H1 (cell line): ENCODE results near the gene ZNF69. TPM values are rescaled to one million over a fixed set of nuclear protein-coding genes. Genes with fewer than 3 reads are reported as not detected.

Experiments used
- CTCF ChIA-PET: fragments of 300-600 bp; sonication (Branson Sonifier 250); formaldehyde crosslinking; loops from one replicate; lab custom pipeline; 2021; ENCODE audit not compliant: partially characterized antibody; lab: Charles Lee
- POLR2A ChIA-PET: fragments of 300-600 bp; sonication (Branson Sonifier 250); formaldehyde crosslinking; loops from one replicate; lab custom pipeline; 2021; ENCODE audit warnings: inconsistent platforms; ENCODE audit not compliant: partially characterized antibody; lab: Charles Lee
- DNase-seq, 2 experiments: peaks; one replicate each; pipeline versions ENCODE4 v3.0.0 to v3.0.0-alpha.2; 2010 to 2022; ENCODE audit warnings: low spot score in 2 of 2, low read depth in 1 of 2, mixed read lengths in 1 of 2
- FAIRE-seq: peaks from 2 replicates; lab custom pipeline; 2011; peaks lifted over from hg19 to GRCh38; lab: Jason Lieb, UNC
- H2AFZ ChIP-seq: 2 replicates; pipeline ENCODE4 v1.8.1; 2012; ENCODE audit warnings: low read length, inconsistent platforms
- H2AK5ac ChIP-seq: 2 replicates; pipeline ENCODE4 v1.6.1; 2013; ENCODE audit warnings: low read depth, low read length
- H2BK120ac ChIP-seq: replicated peaks from 2 replicates; pipeline ENCODE3; 2013; ENCODE audit warnings: low read depth, low read length, inconsistent platforms
- H2BK12ac ChIP-seq: 2 replicates; pipeline ENCODE4 v1.6.1; 2013; ENCODE audit warnings: low read depth, low read length
- H2BK15ac ChIP-seq: 2 replicates; pipeline ENCODE4 v1.6.1; 2013; ENCODE audit warnings: low read length
- H2BK20ac ChIP-seq: 2 replicates; pipeline ENCODE4 v1.6.1; 2013; ENCODE audit warnings: low read length
- H2BK5ac ChIP-seq: 2 replicates; pipeline ENCODE4 v1.6.1; 2013; ENCODE audit warnings: low read depth, low read length
- H3K14ac ChIP-seq: 2 replicates; pipeline ENCODE4 v1.6.1; 2013; ENCODE audit warnings: inconsistent platforms; ENCODE audit not compliant: insufficient read length
- H3K18ac ChIP-seq: 2 replicates; pipeline ENCODE4 v1.6.1; 2013; ENCODE audit warnings: low read length; ENCODE audit errors: extremely low read depth
- H3K23ac ChIP-seq: 2 replicates; pipeline ENCODE4 v1.6.1; 2013; ENCODE audit warnings: inconsistent platforms; ENCODE audit not compliant: insufficient read length
- H3K23me2 ChIP-seq: 2 replicates; pipeline ENCODE4 v1.6.1; 2013; ENCODE audit warnings: low read depth, low read length
- H3K27ac ChIP-seq: 2 replicates; pipeline ENCODE4 v1.6.1; 2011; ENCODE audit warnings: low read depth, low read length, inconsistent platforms
- H3K27me3 ChIP-seq, 4 experiments: replicated peaks in 1 of 4; 1 replicate in 1 of 4; 2 replicates in 3 of 4; pipeline versions ENCODE4 v1.6.1 to v1.8.1; 2011 to 2013; ENCODE audit warnings: low read length in 3 of 4, mild to moderate bottlenecking in 3 of 4, inconsistent platforms in 2 of 4, mixed read lengths in 2 of 4, moderate library complexity in 1 of 4; ENCODE audit not compliant: control insufficient read depth in 3 of 4, insufficient read depth in 3 of 4; ENCODE audit errors: extremely low read depth in 1 of 4
- H3K36me3 ChIP-seq, 4 experiments: 2 replicates each; pipeline versions ENCODE4 v1.6.1 to v1.8.1; 2011 to 2013; ENCODE audit warnings: mild to moderate bottlenecking in 4 of 4, low read length in 3 of 4, moderate library complexity in 2 of 4, control low read depth in 1 of 4, inconsistent platforms in 1 of 4; ENCODE audit not compliant: insufficient read depth in 4 of 4, control insufficient read depth in 2 of 4
- H3K4ac ChIP-seq: replicated peaks from 2 replicates; pipeline ENCODE3; 2013; ENCODE audit warnings: low read length, low read depth, mixed read lengths, inconsistent platforms; ENCODE audit not compliant: insufficient read length
- H3K4me1 ChIP-seq, 4 experiments: replicated peaks in 1 of 4; 1 replicate in 1 of 4; 2 replicates in 3 of 4; pipeline versions ENCODE4 v1.6.1 to v1.8.1; 2011 to 2013; ENCODE audit warnings: low read length in 3 of 4, inconsistent platforms in 2 of 4, mixed read lengths in 1 of 4; ENCODE audit not compliant: insufficient read depth in 4 of 4, control insufficient read depth in 3 of 4
- H3K4me2 ChIP-seq, 2 experiments: 2 replicates each; pipeline versions ENCODE4 v1.6.1 to v1.8.1; 2011 to 2013; ENCODE audit warnings: low read depth in 2 of 2, low read length in 2 of 2, control low read depth in 1 of 2, inconsistent platforms in 1 of 2, mild to moderate bottlenecking in 1 of 2; ENCODE audit not compliant: insufficient read depth in 1 of 2
- H3K4me3 ChIP-seq, 4 experiments: fragments of 200-600, 300-600 bp in 1 of 4; sonication (generic), shearing (Covaris generic), sonication (Bioruptor Twin) in 1 of 4; 2 replicates each; pipeline versions ENCODE4 v1.5.1 to v1.8.1; 2011 to 2016; ENCODE audit warnings: low read length in 4 of 4, low read depth in 3 of 4, control low read depth in 2 of 4, inconsistent platforms in 2 of 4, mild to moderate bottlenecking in 2 of 4, mixed read lengths in 1 of 4, moderate library complexity in 1 of 4; ENCODE audit not compliant: insufficient read depth in 2 of 4; ENCODE audit errors: extremely low read depth in 1 of 4
- H3K56ac ChIP-seq: replicated peaks from 2 replicates; pipeline ENCODE3; 2013; ENCODE audit warnings: low read depth, mild to moderate bottlenecking, mixed read lengths, low read length, inconsistent platforms; ENCODE audit not compliant: insufficient read length
- H3K79me1 ChIP-seq: 2 replicates; pipeline ENCODE4 v1.6.1; 2013; ENCODE audit warnings: low read depth, low read length, control low read depth
- H3K79me2 ChIP-seq, 2 experiments: 2 replicates each; pipeline versions ENCODE4 v1.6.1 to v1.8.1; 2012 to 2013; ENCODE audit warnings: low read length in 2 of 2, mild to moderate bottlenecking in 2 of 2, inconsistent platforms in 1 of 2; ENCODE audit not compliant: insufficient read depth in 2 of 2, control insufficient read depth in 1 of 2
- H3K9ac ChIP-seq, 4 experiments: replicated peaks in 1 of 4; 1 replicate in 1 of 4; 2 replicates in 3 of 4; pipeline versions ENCODE4 v1.6.1 to v1.8.1; 2011 to 2013; ENCODE audit warnings: low read depth in 3 of 4, low read length in 3 of 4, control low read depth in 2 of 4, mild to moderate bottlenecking in 2 of 4, moderate library complexity in 2 of 4, inconsistent platforms in 1 of 4; ENCODE audit errors: extremely low read depth in 1 of 4
- H3K9me3 ChIP-seq, 2 experiments: 2 replicates each; pipeline versions ENCODE4 v1.6.1 to v1.8.1; 2012 to 2013; ENCODE audit warnings: mild to moderate bottlenecking in 2 of 2, moderate library complexity in 2 of 2, control low read depth in 1 of 2, inconsistent platforms in 1 of 2, low read depth in 1 of 2, low read length in 1 of 2, mixed read lengths in 1 of 2; ENCODE audit not compliant: insufficient read depth in 2 of 2
- H4K20me1 ChIP-seq, 2 experiments: replicated peaks in 1 of 2; 2 replicates each; pipeline versions ENCODE3 to v1.8.1; 2011 to 2013; ENCODE audit warnings: inconsistent platforms in 2 of 2, low read length in 2 of 2, mild to moderate bottlenecking in 1 of 2; ENCODE audit not compliant: insufficient read depth in 2 of 2, control insufficient read depth in 1 of 2
- H4K5ac ChIP-seq: 2 replicates; pipeline ENCODE4 v1.6.1; 2013; ENCODE audit warnings: low read length, low read depth, mixed read lengths, inconsistent platforms; ENCODE audit not compliant: insufficient read length
- H4K8ac ChIP-seq: 2 replicates; pipeline ENCODE4 v1.8.0; 2013; ENCODE audit warnings: mild to moderate bottlenecking, moderate library complexity, low read length, inconsistent platforms; ENCODE audit not compliant: insufficient read depth; ENCODE audit errors: extremely low read depth
- H4K91ac ChIP-seq: replicated peaks from 2 replicates; pipeline ENCODE3; 2013; ENCODE audit warnings: low read length, mixed read lengths, inconsistent platforms; ENCODE audit not compliant: insufficient read length
- CBX5 ChIP-seq: fragments of 300-800, 300-1000 bp; sonication (generic); IDR thresholded peaks from 2 replicates; pipeline ENCODE4 v1.7.1; 2016; ENCODE audit warnings: antibody characterized with exemption, low read length, low read depth
- CBX8 ChIP-seq: fragments of 300-800, 300-1000 bp; sonication (generic); IDR thresholded peaks from 2 replicates; pipeline ENCODE4 v1.7.1; 2016; ENCODE audit warnings: low read depth, low read length, borderline replicate concordance
- CREB1 ChIP-seq: IDR thresholded peaks from 2 replicates; pipeline ENCODE4 v1.6.1; 2012; ENCODE audit warnings: inconsistent platforms
- HDAC2 ChIP-seq, 2 experiments: fragments of 300-600 bp in 1 of 2; sonication (generic) in 1 of 2; IDR thresholded peaks; 2 replicates each; pipeline ENCODE4 v1.6.1; 2011 to 2012; ENCODE audit warnings: low read depth in 2 of 2, low read length in 2 of 2, mild to moderate bottlenecking in 2 of 2, moderate library complexity in 2 of 2, borderline replicate concordance in 1 of 2, inconsistent platforms in 1 of 2
- JUN ChIP-seq: IDR thresholded peaks from 2 replicates; pipeline ENCODE4 v1.6.1; 2011; ENCODE audit warnings: low read depth, mild to moderate bottlenecking, improper control_type of control experiment, low read length
- RNF2 ChIP-seq: fragments of 200-900, 300-1000 bp; sonication (generic); IDR thresholded peaks from 2 replicates; pipeline ENCODE4 v1.7.1; 2016; ENCODE audit warnings: borderline replicate concordance, low read depth, mild to moderate bottlenecking, antibody characterized with exemption, low read length; ENCODE audit not compliant: poor library complexity, severe bottlenecking; ENCODE audit errors: missing control alignments
- TCF12 ChIP-seq: IDR thresholded peaks from 2 replicates; pipeline ENCODE4 v1.6.1; 2011; ENCODE audit warnings: low read depth, mild to moderate bottlenecking, low read length
- ZNF274 ChIP-seq: IDR thresholded peaks from 2 replicates; pipeline ENCODE4 v1.7.0; 2012; ENCODE audit warnings: low read length, borderline replicate concordance; ENCODE audit errors: extremely low read depth
- WGBS, 2 experiments: shearing (Covaris generic) in 1 of 2; methylation state at CpG; one replicate each; pipeline versions ENCODE4 v1.1.6 to v1.1.7; 2013 to 2015; ENCODE audit warnings: low lambda C conversion rate in 2 of 2, mixed read lengths in 2 of 2, inconsistent platforms in 1 of 2, low coverage in 1 of 2, missing lambda C conversion rate in 1 of 2; ENCODE audit not compliant: insufficient replicate concordance in 2 of 2, insufficient coverage in 1 of 2, insufficient read length in 1 of 2; ENCODE audit errors: extremely low coverage in 1 of 2, missing lambda C conversion rate in 1 of 2; 5-methylcytosine and 5-hydroxymethylcytosine counted together
- polyA plus RNA-seq, 7 experiments: library from polyadenylated mRNA; depleted of rRNA in 3 of 7; stranded (reverse) in 5 of 7; unstranded in 2 of 7; fragments of >200 nt in 5 of 7; fragments of 200-250 nt in 2 of 7; gene quantifications; 1 replicate in 5 of 7; 2 replicates in 1 of 7; 4 replicates in 1 of 7; pipeline versions ENCODE4 v1.2.1 to v1.2.3, GENCODE V29; 2011 to 2013; ENCODE audit warnings: missing spikeins in 2 of 7, mixed read lengths in 2 of 7
- total RNA-seq: library from RNA; stranded (reverse); fragmentation: NEBNext Ultra II Directional; extraction: Animal tissue kit (Norgen Biotek cat#: 25700); gene quantifications from 2 replicates; pipeline ENCODE4 v1.2.1, GENCODE V29; 2021
- TF ChIP-seq, protein P1 (sequence below): IDR thresholded peaks from 2 replicates; pipeline ENCODE4 v1.6.1; 2011; ENCODE audit warnings: low read length, improper control_type of control experiment

Gene ZNF69
- total and polyA plus RNA-seq, 2 of the 8 experiments (the other 6 are each of a cell fraction or from before 2014, with no cell fraction given): 5.6 to 22.8 TPM

DNA sequence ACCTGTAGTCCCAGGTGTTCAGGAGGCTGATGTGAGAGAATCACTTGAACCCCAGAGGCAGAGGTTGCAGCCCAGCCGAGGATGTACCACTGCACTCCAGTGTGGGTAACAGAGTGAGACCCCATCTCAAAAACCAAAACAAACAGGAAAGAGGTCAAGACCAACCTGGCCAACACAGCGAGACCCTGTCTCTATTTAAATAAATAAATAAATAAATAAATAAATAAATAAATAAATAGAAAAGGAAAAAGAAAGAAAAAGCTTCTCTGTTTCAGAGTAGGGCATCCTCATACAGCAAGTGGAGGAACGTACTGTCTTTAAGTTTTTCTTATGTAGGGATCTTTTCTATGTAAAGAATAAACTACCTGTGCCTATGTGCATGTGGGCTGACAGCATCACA lies 39.6 kb downstream of the ZNF69 start:
- H3K56ac ChIP-seq: no peak overlapping the region
- H3K4me1 ChIP-seq: peaks cover 0 to 3% (median 3%) of the 10 kb centered on the region in 4 experiments; a peak in 4 of 7 replicates
- FAIRE-seq (no peak), DNase-seq (no peak)
- no peak overlapping the region for H3K27ac ChIP-seq
- H2BK120ac ChIP-seq: no peak overlapping the region
- H4K5ac ChIP-seq: no peak overlapping the region
- no peak overlapping the region for H2BK5ac ChIP-seq
- H3K27me3 ChIP-seq: 0 out of 7 replicates have a peak, but pooled peaks cover 0 to 3% (median 0%) of the 10 kb centered on the region in 4 experiments
- H3K4ac ChIP-seq: no peak overlapping the region
- H4K8ac ChIP-seq: no peak overlapping the region; the same call in 1 of the 2 replicates
- no peak overlapping the region for H3K18ac ChIP-seq
- ChIA-PET CTCF (interaction anchor here (0.6 to 10.3 kb wide), 7 partner anchors 44 to 164 kb away, joined by 3 to 144 read pairs (median 4); no protein-coding TSS in a partner anchor), POLR2A (interaction anchor here (1.1 kb wide), 1 partner anchor 61 kb away, joined by 3 read pairs; no protein-coding TSS in a partner anchor)
- TF ChIP-seq, protein P1, sequence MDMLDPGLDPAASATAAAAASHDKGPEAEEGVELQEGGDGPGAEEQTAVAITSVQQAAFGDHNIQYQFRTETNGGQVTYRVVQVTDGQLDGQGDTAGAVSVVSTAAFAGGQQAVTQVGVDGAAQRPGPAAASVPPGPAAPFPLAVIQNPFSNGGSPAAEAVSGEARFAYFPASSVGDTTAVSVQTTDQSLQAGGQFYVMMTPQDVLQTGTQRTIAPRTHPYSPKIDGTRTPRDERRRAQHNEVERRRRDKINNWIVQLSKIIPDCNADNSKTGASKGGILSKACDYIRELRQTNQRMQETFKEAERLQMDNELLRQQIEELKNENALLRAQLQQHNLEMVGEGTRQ: no peak
- no peak for TF ChIP-seq JUN
- TF ChIP-seq CBX8: no peak
- no peak for TF ChIP-seq HDAC2 (IDR thresholded peaks at IDR 0.05; ENCODE audit: borderline replicate concordance in 1 of 2, low read depth in 2 of 2, low read length in 2 of 2)
- TF ChIP-seq CBX5: no peak
- no peak for TF ChIP-seq RNF2
- no peak for TF ChIP-seq ZNF274
- no peak for TF ChIP-seq CREB1
- no peak for TF ChIP-seq TCF12
- no peak overlapping the region for H3K4me3 ChIP-seq
- H3K23me2 ChIP-seq: peaks cover 5% of the 10 kb centered on the region; the same call in 1 of the 2 replicates
- no peaks in the 10 kb centered on the region; a peak in 1 of 8 replicates for H3K36me3 ChIP-seq
- H2BK12ac ChIP-seq: no peak overlapping the region
- H3K79me1 ChIP-seq: no peaks in the 10 kb centered on the region
- no peak overlapping the region for H3K9ac ChIP-seq
- H3K9me3 ChIP-seq: no peaks in the 10 kb centered on the region; a peak in 1 of 4 replicates
- no peak overlapping the region for H3K23ac ChIP-seq
- no peaks in the 10 kb centered on the region for H4K20me1 ChIP-seq
- H2BK15ac ChIP-seq: no peak overlapping the region
- H2BK20ac ChIP-seq: no peak overlapping the region
- 95% methylated on average over 3 of the region's 3 CpGs; no CpG with 5 or more reads in 1 of the 2 experiments for WGBS, 2 experiments
- no peak overlapping the region for H4K91ac ChIP-seq
- no peak overlapping the region for H3K4me2 ChIP-seq
- no peak overlapping the region for H2AFZ ChIP-seq
- no peak overlapping the region for H2AK5ac ChIP-seq
- H3K14ac ChIP-seq: no peak overlapping the region
- H3K79me2 ChIP-seq: peaks cover 0 to 10% of the 10 kb centered on the region in 2 experiments; a peak in 2 of 4 replicates
